Measurements from ENCODE around the gene GZF1. TPM values are rescaled to one million over a fixed set of nuclear protein-coding genes. Genes with fewer than 3 reads are reported as not detected.

The GZF1 gene
- total RNA-seq, 6 experiments from 2014 or later, result 3.5 to 9.6 (median 6.1) TPM

- DNase-seq (no peak), ATAC-seq (no peak)
- no peaks in the 10 kb centered on the region for H3K27me3 ChIP-seq
- no peaks in the 10 kb centered on the region for H3K36me3 ChIP-seq
- no peaks in the 10 kb centered on the region for H3K9me3 ChIP-seq
- TF ChIP-seq CTCF (IDR thresholded peaks at IDR 0.05) (no peak), POLR2A (IDR thresholded peaks at IDR 0.05) (no peak)
- peaks cover 0 to 8% (median 3%) of the 10 kb centered on the region in 4 donors for H3K4me1 ChIP-seq
- intact Hi-C loops (cut with DNase I), result no loop called here
- no peak overlapping the region for H3K4me3 ChIP-seq
- 67% methylated on average over 6 of the region's 6 CpGs for WGBS (ENCODE audit: insufficient coverage, low coverage, low lambda C conversion rate, missing lambda C conversion rate)
- H3K27ac ChIP-seq, result no peak overlapping the region
Measured at GRCh38 chr20:23415959-23416583, 54.1 kb downstream of the GZF1 start.

- DNase-seq (no peak), ATAC-seq (no peak)
- no peak overlapping the region for H3K27ac ChIP-seq
- no peaks in the 10 kb centered on the region for H3K9me3 ChIP-seq
- peaks cover 0 to 8% (median 3%) of the 10 kb centered on the region in 4 donors for H3K4me1 ChIP-seq
- H3K27me3 ChIP-seq, result no peaks in the 10 kb centered on the region
- TF ChIP-seq CTCF (IDR thresholded peaks at IDR 0.05) (no peak), POLR2A (IDR thresholded peaks at IDR 0.05) (no peak)
- no peaks in the 10 kb centered on the region for H3K36me3 ChIP-seq
- intact Hi-C loops (cut with DNase I), result no loop called here
- H3K4me3 ChIP-seq, result no peak overlapping the region
Measured at GRCh38 chr20:23417861-23418260, 55.9 kb downstream of the GZF1 start.

GRCh38 chr20:23419657-23419994 lies 57.6 kb downstream of the GZF1 start:
- TF ChIP-seq CTCF (IDR thresholded peaks at IDR 0.05), result no peak
- no peak for TF ChIP-seq POLR2A (IDR thresholded peaks at IDR 0.05)
- no peak for ATAC-seq
- H3K36me3 ChIP-seq, result no peaks in the 10 kb centered on the region
- no peak for DNase-seq
- 34% methylated on average over 5 of the region's 5 CpGs for WGBS (ENCODE audit: insufficient coverage, low coverage, low lambda C conversion rate, missing lambda C conversion rate)
- intact Hi-C loops (cut with DNase I), result no loop called here
- peaks cover 0 to 8% (median 3%) of the 10 kb centered on the region in 4 donors for H3K4me1 ChIP-seq
- H3K27me3 ChIP-seq, result no peaks in the 10 kb centered on the region
- peak overlapping the region; percentile 78 to 92 (median 85) for H3K27ac ChIP-seq
- no peaks in the 10 kb centered on the region for H3K9me3 ChIP-seq
- peak overlapping the region; percentile 77 to 94 (median 93) for H3K4me3 ChIP-seq

- TF ChIP-seq CTCF (IDR thresholded peaks at IDR 0.05) (no peak), POLR2A (IDR thresholded peaks at IDR 0.05) (no peak)
- ATAC-seq (peak; percentile 64 to 70 (median 68)), DNase-seq (peak; percentile 69 to 77 (median 75))
- WGBS (ENCODE audit: insufficient coverage, low coverage, low lambda C conversion rate, missing lambda C conversion rate), result 0% methylated on average over 13 of the region's 58 CpGs
- H3K9me3 ChIP-seq, result no peaks in the 10 kb centered on the region
- peak overlapping the region; percentile 78 to 92 (median 85) for H3K27ac ChIP-seq
- H3K4me1 ChIP-seq, result peaks cover 0 to 8% (median 3%) of the 10 kb centered on the region in 4 donors
- H3K27me3 ChIP-seq, result no peaks in the 10 kb centered on the region
- H3K4me3 ChIP-seq, result peak overlapping the region; percentile 77 to 94 (median 93)
- no peaks in the 10 kb centered on the region for H3K36me3 ChIP-seq
- intact Hi-C loops (cut with DNase I), result no loop called here
Measured at GRCh38 chr20:23419995-23420901, 58.3 kb downstream of the GZF1 start.

All from right lobe of liver (tissue), 6 donors.